Suprapubic skin (tissue), 4 donors: ENCODE measurements around the gene CAMK2D.

Experiments used
- POLR2A ChIP-seq, 2 donors: fragments of 450-650 bp; IDR thresholded peaks; one replicate each; pipeline ENCODE4 v1.6.1; 2017; ENCODE audit warnings: antibody characterized with exemption in 2 of 2, mild to moderate bottlenecking in 2 of 2, moderate library complexity in 2 of 2
- POLR2AphosphoS5 ChIP-seq, 3 donors: sonication (generic); formaldehyde crosslinking; IDR thresholded peaks; one replicate each; pipeline ENCODE4 v1.6.1; 2017; ENCODE audit warnings: antibody characterized with exemption in 3 of 3
- TF ChIP-seq, protein P1 (sequence below), 2 donors: fragments of 200-600 bp in 1 of 2; fragments of 450-650 bp in 1 of 2; sonication (generic) in 1 of 2; IDR thresholded peaks; one replicate each; pipeline ENCODE4 v1.5.1; 2016 to 2019; ENCODE audit warnings: antibody characterized with exemption in 2 of 2, mild to moderate bottlenecking in 1 of 2, moderate library complexity in 1 of 2

DNA sequence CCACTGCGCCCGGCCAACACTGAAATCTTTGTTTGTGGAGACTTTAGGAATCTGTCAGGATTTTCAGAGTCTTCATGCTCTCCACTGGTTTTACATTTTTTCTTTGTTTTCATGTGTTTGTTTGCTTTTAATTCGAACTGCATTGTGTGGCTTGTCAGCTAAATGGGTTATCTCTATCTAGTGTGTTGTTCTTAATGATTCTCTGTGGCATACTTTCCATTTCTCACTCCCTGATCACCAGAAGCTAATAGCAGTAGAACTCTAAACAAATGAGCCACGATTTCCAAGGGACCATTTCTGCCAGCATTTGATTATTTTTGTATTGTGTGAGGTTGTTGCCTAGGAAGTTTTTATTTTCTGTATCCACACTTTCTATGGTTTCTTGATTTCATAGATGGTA, 352.4 kb downstream of the CAMK2D start:
- TF ChIP-seq, protein P1, sequence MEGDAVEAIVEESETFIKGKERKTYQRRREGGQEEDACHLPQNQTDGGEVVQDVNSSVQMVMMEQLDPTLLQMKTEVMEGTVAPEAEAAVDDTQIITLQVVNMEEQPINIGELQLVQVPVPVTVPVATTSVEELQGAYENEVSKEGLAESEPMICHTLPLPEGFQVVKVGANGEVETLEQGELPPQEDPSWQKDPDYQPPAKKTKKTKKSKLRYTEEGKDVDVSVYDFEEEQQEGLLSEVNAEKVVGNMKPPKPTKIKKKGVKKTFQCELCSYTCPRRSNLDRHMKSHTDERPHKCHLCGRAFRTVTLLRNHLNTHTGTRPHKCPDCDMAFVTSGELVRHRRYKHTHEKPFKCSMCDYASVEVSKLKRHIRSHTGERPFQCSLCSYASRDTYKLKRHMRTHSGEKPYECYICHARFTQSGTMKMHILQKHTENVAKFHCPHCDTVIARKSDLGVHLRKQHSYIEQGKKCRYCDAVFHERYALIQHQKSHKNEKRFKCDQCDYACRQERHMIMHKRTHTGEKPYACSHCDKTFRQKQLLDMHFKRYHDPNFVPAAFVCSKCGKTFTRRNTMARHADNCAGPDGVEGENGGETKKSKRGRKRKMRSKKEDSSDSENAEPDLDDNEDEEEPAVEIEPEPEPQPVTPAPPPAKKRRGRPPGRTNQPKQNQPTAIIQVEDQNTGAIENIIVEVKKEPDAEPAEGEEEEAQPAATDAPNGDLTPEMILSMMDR (IDR thresholded peaks at IDR 0.05): no peak
- no peak for TF ChIP-seq POLR2AphosphoS5 (IDR thresholded peaks at IDR 0.05)
- TF ChIP-seq POLR2A (IDR thresholded peaks at IDR 0.05): no peak
